ENCODE data around the gene KRT1.

Gene KRT1

GRCh38 chr12:52697058-52697582 is 16.9 kb upstream of the KRT1 start:
- TF ChIP-seq REST (IDR thresholded peaks at IDR 0.05; ENCODE audit: insufficient read depth in 1 of 2, low read depth in 2 of 2, low read length in 2 of 2): no peak
- no peak for TF ChIP-seq SIN3A (IDR thresholded peaks at IDR 0.05; ENCODE audit: borderline replicate concordance, insufficient read depth, low read length)
- no peak for TF ChIP-seq FOXP2 (optimal IDR thresholded peaks at IDR 0.05; ENCODE audit: borderline replicate concordance, extremely low read depth, extremely low read length, insufficient read depth)
- no peak for TF ChIP-seq POLR2AphosphoS5 (IDR thresholded peaks at IDR 0.05; ENCODE audit: low read depth, low read length)
- TF ChIP-seq TAF1 (IDR thresholded peaks at IDR 0.05; ENCODE audit: borderline replicate concordance, insufficient read depth, low read length): no peak

GRCh38 chr12:52696588-52696987 is 16.4 kb upstream of the KRT1 start:
- TF ChIP-seq TAF1 (IDR thresholded peaks at IDR 0.05; ENCODE audit: borderline replicate concordance, insufficient read depth, low read length): no peak
- no peak for TF ChIP-seq SIN3A (IDR thresholded peaks at IDR 0.05; ENCODE audit: borderline replicate concordance, insufficient read depth, low read length)
- no peak for TF ChIP-seq REST (IDR thresholded peaks at IDR 0.05; ENCODE audit: insufficient read depth in 1 of 2, low read depth in 2 of 2, low read length in 2 of 2)
- no peak for TF ChIP-seq FOXP2 (optimal IDR thresholded peaks at IDR 0.05; ENCODE audit: borderline replicate concordance, extremely low read depth, extremely low read length, insufficient read depth)
- no peak for TF ChIP-seq POLR2AphosphoS5 (IDR thresholded peaks at IDR 0.05; ENCODE audit: low read depth, low read length)

GRCh38 chr12:52695039-52695438 is 14.8 kb upstream of the KRT1 start:
- TF ChIP-seq FOXP2 (optimal IDR thresholded peaks at IDR 0.05; ENCODE audit: borderline replicate concordance, extremely low read depth, extremely low read length, insufficient read depth) (no peak), TAF1 (IDR thresholded peaks at IDR 0.05; ENCODE audit: borderline replicate concordance, insufficient read depth, low read length) (no peak)

- no peak for TF ChIP-seq REST (IDR thresholded peaks at IDR 0.05; ENCODE audit: insufficient read depth in 1 of 2, low read depth in 2 of 2, low read length in 2 of 2)
- TF ChIP-seq SIN3A (IDR thresholded peaks at IDR 0.05; ENCODE audit: borderline replicate concordance, insufficient read depth, low read length): no peak
- no peak for TF ChIP-seq POLR2AphosphoS5 (IDR thresholded peaks at IDR 0.05; ENCODE audit: low read depth, low read length)
Measured at GRCh38 chr12:52694151-52694550, 13.9 kb upstream of the KRT1 start.

- no peak for TF ChIP-seq TAF1 (IDR thresholded peaks at IDR 0.05; ENCODE audit: borderline replicate concordance, insufficient read depth, low read length)
Measured at GRCh38 chr12:52693261-52693660, 13.1 kb upstream of the KRT1 start.

- TF ChIP-seq TAF1 (IDR thresholded peaks at IDR 0.05; ENCODE audit: borderline replicate concordance, insufficient read depth, low read length) (no peak), POLR2AphosphoS5 (IDR thresholded peaks at IDR 0.05; ENCODE audit: low read depth, low read length) (no peak), FOXP2 (optimal IDR thresholded peaks at IDR 0.05; ENCODE audit: borderline replicate concordance, extremely low read depth, extremely low read length, insufficient read depth) (no peak), SIN3A (IDR thresholded peaks at IDR 0.05; ENCODE audit: borderline replicate concordance, insufficient read depth, low read length) (no peak), REST (IDR thresholded peaks at IDR 0.05; ENCODE audit: insufficient read depth in 1 of 2, low read depth in 2 of 2, low read length in 2 of 2) (no peak)
Measured at GRCh38 chr12:52692254-52692653, 12.0 kb upstream of the KRT1 start.
